GM23338 (cell line): ENCODE measurements around the gene GPR142. TPM values are rescaled to one million over a fixed set of nuclear protein-coding genes. Genes with fewer than 3 reads are reported as not detected.
A peak's percentile ranks its signal among the peaks of the same experiment; 100 is the strongest.

Experiments used
- ATAC-seq: fragments of 200-7000 bp; cut with Tn5 transposase; 3 replicates; pipeline ENCODE4 v1.9.1; 2020
- DNase-seq: peaks from one replicate; pipeline ENCODE4 v3.0.0-alpha.2; 2015; ENCODE audit warnings: low spot score
- H2AFZ ChIP-seq: fragments of 200-600 bp; sonication (generic); 2 replicates; pipeline ENCODE4 v1.8.0; 2016; ENCODE audit warnings: antibody characterized with exemption, mild to moderate bottlenecking, moderate library complexity
- H3F3A ChIP-seq: fragments of 200-600 bp; sonication (generic); replicated peaks from 2 replicates; pipeline ENCODE4 v1.8.0; 2017; ENCODE audit warnings: antibody characterized with exemption, mixed run types, low read depth
- H3K27ac ChIP-seq: fragments of 200-600 bp; sonication (generic); 2 replicates; pipeline ENCODE4 v1.6.1; 2016; ENCODE audit warnings: low read depth
- H3K27me3 ChIP-seq: fragments of 200-600 bp; sonication (generic); 2 replicates; pipeline ENCODE4 v1.8.0; 2016; ENCODE audit warnings: mild to moderate bottlenecking, mixed run types, moderate library complexity; ENCODE audit not compliant: insufficient read depth
- H3K36me3 ChIP-seq: fragments of 200-600 bp; sonication (generic); 2 replicates; pipeline ENCODE4 v1.8.0; 2016; ENCODE audit warnings: mild to moderate bottlenecking; ENCODE audit not compliant: insufficient read depth
- H3K4me1 ChIP-seq: fragments of 200-600 bp; sonication (generic); 2 replicates; pipeline ENCODE4 v1.8.0; 2016; ENCODE audit warnings: mild to moderate bottlenecking, moderate library complexity; ENCODE audit not compliant: insufficient read depth
- H3K4me2 ChIP-seq: fragments of 200-600 bp; sonication (generic); 2 replicates; pipeline ENCODE4 v1.7.1; 2017; ENCODE audit warnings: mixed run types
- H3K4me3 ChIP-seq: fragments of 200-600 bp; sonication (generic); 2 replicates; pipeline ENCODE4 v1.6.1; 2016; ENCODE audit warnings: mixed run types
- H3K79me2 ChIP-seq: fragments of 200-600 bp; sonication (generic); replicated peaks from 2 replicates; pipeline ENCODE4 v1.8.0; 2017; ENCODE audit warnings: mild to moderate bottlenecking; ENCODE audit not compliant: insufficient read depth
- H3K9me2 ChIP-seq: fragments of 200-600 bp; sonication (generic); 2 replicates; pipeline ENCODE4 v1.8.0; 2017; ENCODE audit not compliant: insufficient read depth
- H4K20me1 ChIP-seq: fragments of 200-600 bp; sonication (generic); replicated peaks from 2 replicates; pipeline ENCODE4 v1.8.0; 2017; ENCODE audit warnings: mild to moderate bottlenecking; ENCODE audit not compliant: insufficient read depth
- H3K27ac Mint-ChIP-seq: 2 replicates; pipeline ENCODE4 v1.8.0; 2020; ENCODE audit warnings: inconsistent platforms, mild to moderate bottlenecking, moderate library complexity, mixed read lengths
- H3K27me3 Mint-ChIP-seq: 3 replicates; pipeline ENCODE4 v1.8.0; 2022; ENCODE audit warnings: low read depth, mild to moderate bottlenecking, moderate library complexity, mixed read lengths, inconsistent platforms; ENCODE audit not compliant: insufficient read depth, poor library complexity
- H3K36me3 Mint-ChIP-seq: 3 replicates; pipeline ENCODE4 v1.8.0; 2021; ENCODE audit warnings: low read depth, mild to moderate bottlenecking, inconsistent platforms, moderate library complexity, mixed read lengths
- H3K4me1 Mint-ChIP-seq: 3 replicates; pipeline ENCODE4 v1.8.0; 2020; ENCODE audit warnings: mild to moderate bottlenecking, inconsistent platforms, mixed read lengths
- H3K4me3 Mint-ChIP-seq: 3 replicates; pipeline ENCODE4 v1.8.0; 2021; ENCODE audit warnings: moderate library complexity, mild to moderate bottlenecking, inconsistent platforms, mixed read lengths
- H3K9me3 Mint-ChIP-seq: 3 replicates; pipeline ENCODE4 v1.8.0; 2020; ENCODE audit warnings: moderate library complexity, mild to moderate bottlenecking, inconsistent platforms, mixed read lengths
- EZH2 ChIP-seq: fragments of 200-600 bp; sonication (generic); IDR thresholded peaks from one replicate; pipeline ENCODE4 v1.8.0; 2017; ENCODE audit warnings: antibody characterized with exemption, mild to moderate bottlenecking, low read depth; ENCODE audit not compliant: unreplicated experiment
- JUNB ChIP-seq: IDR thresholded peaks from one replicate; pipeline ENCODE4 v1.6.1; 2016; ENCODE audit warnings: antibody characterized with exemption; ENCODE audit not compliant: unreplicated experiment
- ZNF114 ChIP-seq: fragments of 250-450 bp; sonication (Bioruptor Pico); IDR thresholded peaks from 2 replicates; pipeline ENCODE4 v1.5.0; 2020; ENCODE audit warnings: mild to moderate bottlenecking, moderate library complexity
- polyA plus RNA-seq: library from polyadenylated mRNA; unstranded; fragments of >200 nt; fragmentation: Nextera tagmentation; extraction: Ambion mirVana; gene quantifications from 2 replicates; pipeline ENCODE4 v1.2.1, GENCODE V29; 2016
- total RNA-seq: library from RNA; depleted of rRNA; stranded (reverse); fragments of >200 nt; shearing (Covaris generic); gene quantifications from 2 replicates; pipeline ENCODE4 v1.2.3, GENCODE V29; 2014
- TF ChIP-seq, protein P1 (sequence below): IDR thresholded peaks from 2 replicates; pipeline ENCODE4 v1.6.1; 2016; ENCODE audit warnings: antibody characterized with exemption
- TF ChIP-seq, protein P2 (sequence below): fragments of 250-450 bp; sonication (Bioruptor Pico); IDR thresholded peaks from 2 replicates; pipeline ENCODE4 v1.5.0; 2020; ENCODE audit warnings: mild to moderate bottlenecking, moderate library complexity

GPR142 gene
- total and polyA plus RNA-seq, 2 experiments from 2014 or later, result not detected

GRCh38 chr17:74334393-74335039 is 32.8 kb upstream of the GPR142 start:
- DNase-seq (no peak), ATAC-seq (no peak)
- Mint-ChIP-seq H3K27ac (no peak overlapping the region), H3K27me3 (peaks cover 6% of the 10 kb centered on the region), H3K4me3 (no peak overlapping the region), H3K4me1 (peaks cover 20% of the 10 kb centered on the region), H3K36me3 (no peaks in the 10 kb centered on the region; the same call in 2 of the 3 replicates), H3K9me3 (no peaks in the 10 kb centered on the region; the same call in 2 of the 3 replicates)
- Histone ChIP-seq H3F3A (no peaks in the 10 kb centered on the region), H3K4me1 (no peaks in the 10 kb centered on the region; the same call in 1 of the 2 replicates), H3K36me3 (no peaks in the 10 kb centered on the region), H3K9me2 (no peaks in the 10 kb centered on the region), H3K4me3 (no peak overlapping the region), H3K27ac (no peak overlapping the region), H2AFZ (no peak overlapping the region), H3K27me3 (no peaks in the 10 kb centered on the region), H3K79me2 (no peaks in the 10 kb centered on the region), H4K20me1 (no peaks in the 10 kb centered on the region), H3K4me2 (no peak overlapping the region)
- TF ChIP-seq, protein P1, sequence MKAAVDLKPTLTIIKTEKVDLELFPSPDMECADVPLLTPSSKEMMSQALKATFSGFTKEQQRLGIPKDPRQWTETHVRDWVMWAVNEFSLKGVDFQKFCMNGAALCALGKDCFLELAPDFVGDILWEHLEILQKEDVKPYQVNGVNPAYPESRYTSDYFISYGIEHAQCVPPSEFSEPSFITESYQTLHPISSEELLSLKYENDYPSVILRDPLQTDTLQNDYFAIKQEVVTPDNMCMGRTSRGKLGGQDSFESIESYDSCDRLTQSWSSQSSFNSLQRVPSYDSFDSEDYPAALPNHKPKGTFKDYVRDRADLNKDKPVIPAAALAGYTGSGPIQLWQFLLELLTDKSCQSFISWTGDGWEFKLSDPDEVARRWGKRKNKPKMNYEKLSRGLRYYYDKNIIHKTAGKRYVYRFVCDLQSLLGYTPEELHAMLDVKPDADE, result no peak

DNA sequence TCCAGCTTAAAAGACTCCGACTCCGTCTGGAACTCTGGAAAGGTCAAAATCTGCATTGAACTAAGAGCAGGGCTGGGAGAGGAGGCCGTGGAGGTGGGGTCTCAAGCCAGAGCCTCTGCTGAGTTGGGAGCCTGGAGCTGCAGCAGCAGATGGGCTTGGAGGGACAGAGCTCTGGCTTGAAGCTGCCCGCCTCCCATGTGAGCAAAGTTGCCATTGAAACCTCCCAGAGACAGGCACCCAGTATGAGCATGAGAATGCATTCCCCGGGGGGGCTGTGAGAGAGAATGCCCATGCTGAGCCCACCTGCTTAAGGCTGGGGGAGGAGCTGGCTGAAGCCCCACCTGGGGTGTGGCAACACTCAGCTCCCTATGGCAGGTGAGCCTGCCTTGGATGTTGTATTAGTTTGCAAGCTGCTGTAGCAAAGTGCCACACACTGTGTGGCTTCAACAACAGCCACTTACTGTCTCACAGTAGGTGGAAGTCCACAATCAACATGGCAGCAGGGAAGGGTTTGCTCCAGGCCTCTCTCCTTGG is 31.7 kb upstream of the GPR142 start:
- Mint-ChIP-seq H3K36me3 (no peaks in the 10 kb centered on the region), H3K27ac (no peak overlapping the region; the same call in 1 of the 2 replicates)

More for the DNA sequence above, 31.7 kb upstream of the GPR142 start:
- TF ChIP-seq, protein P2, sequence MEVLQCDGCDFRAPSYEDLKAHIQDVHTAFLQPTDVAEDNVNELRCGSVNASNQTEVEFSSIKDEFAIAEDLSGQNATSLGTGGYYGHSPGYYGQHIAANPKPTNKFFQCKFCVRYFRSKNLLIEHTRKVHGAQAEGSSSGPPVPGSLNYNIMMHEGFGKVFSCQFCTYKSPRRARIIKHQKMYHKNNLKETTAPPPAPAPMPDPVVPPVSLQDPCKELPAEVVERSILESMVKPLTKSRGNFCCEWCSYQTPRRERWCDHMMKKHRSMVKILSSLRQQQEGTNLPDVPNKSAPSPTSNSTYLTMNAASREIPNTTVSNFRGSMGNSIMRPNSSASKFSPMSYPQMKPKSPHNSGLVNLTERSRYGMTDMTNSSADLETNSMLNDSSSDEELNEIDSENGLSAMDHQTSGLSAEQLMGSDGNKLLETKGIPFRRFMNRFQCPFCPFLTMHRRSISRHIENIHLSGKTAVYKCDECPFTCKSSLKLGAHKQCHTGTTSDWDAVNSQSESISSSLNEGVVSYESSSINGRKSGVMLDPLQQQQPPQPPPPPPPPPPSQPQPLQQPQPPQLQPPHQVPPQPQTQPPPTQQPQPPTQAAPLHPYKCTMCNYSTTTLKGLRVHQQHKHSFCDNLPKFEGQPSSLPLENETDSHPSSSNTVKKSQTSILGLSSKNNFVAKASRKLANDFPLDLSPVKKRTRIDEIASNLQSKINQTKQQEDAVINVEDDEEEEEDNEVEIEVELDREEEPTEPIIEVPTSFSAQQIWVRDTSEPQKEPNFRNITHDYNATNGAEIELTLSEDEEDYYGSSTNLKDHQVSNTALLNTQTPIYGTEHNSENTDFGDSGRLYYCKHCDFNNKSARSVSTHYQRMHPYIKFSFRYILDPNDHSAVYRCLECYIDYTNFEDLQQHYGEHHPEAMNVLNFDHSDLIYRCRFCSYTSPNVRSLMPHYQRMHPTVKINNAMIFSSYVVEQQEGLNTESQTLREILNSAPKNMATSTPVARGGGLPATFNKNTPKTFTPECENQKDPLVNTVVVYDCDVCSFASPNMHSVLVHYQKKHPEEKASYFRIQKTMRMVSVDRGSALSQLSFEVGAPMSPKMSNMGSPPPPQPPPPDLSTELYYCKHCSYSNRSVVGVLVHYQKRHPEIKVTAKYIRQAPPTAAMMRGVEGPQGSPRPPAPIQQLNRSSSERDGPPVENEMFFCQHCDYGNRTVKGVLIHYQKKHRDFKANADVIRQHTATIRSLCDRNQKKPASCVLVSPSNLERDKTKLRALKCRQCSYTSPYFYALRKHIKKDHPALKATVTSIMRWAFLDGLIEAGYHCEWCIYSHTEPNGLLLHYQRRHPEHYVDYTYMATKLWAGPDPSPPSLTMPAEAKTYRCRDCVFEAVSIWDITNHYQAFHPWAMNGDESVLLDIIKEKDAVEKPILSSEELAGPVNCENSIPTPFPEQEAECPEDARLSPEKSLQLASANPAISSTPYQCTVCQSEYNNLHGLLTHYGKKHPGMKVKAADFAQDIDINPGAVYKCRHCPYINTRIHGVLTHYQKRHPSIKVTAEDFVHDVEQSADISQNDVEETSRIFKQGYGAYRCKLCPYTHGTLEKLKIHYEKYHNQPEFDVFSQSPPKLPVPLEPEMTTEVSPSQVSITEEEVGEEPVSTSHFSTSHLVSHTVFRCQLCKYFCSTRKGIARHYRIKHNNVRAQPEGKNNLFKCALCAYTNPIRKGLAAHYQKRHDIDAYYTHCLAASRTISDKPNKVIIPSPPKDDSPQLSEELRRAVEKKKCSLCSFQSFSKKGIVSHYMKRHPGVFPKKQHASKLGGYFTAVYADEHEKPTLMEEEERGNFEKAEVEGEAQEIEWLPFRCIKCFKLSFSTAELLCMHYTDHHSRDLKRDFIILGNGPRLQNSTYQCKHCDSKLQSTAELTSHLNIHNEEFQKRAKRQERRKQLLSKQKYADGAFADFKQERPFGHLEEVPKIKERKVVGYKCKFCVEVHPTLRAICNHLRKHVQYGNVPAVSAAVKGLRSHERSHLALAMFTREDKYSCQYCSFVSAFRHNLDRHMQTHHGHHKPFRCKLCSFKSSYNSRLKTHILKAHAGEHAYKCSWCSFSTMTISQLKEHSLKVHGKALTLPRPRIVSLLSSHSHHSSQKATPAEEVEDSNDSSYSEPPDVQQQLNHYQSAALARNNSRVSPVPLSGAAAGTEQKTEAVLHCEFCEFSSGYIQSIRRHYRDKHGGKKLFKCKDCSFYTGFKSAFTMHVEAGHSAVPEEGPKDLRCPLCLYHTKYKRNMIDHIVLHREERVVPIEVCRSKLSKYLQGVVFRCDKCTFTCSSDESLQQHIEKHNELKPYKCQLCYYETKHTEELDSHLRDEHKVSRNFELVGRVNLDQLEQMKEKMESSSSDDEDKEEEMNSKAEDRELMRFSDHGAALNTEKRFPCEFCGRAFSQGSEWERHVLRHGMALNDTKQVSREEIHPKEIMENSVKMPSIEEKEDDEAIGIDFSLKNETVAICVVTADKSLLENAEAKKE (CRISPR knock-in tag), result no peak
- TF ChIP-seq ZNF114 (CRISPR knock-in tag) (no peak), JUNB (no peak), EZH2 (no peak)
- Mint-ChIP-seq H3K4me1 (peaks cover 20% of the 10 kb centered on the region), H3K27me3 (peaks cover 6% of the 10 kb centered on the region), H3K9me3 (no peaks in the 10 kb centered on the region; the same call in 2 of the 3 replicates), H3K4me3 (no peak overlapping the region)
- Histone ChIP-seq H3K27me3 (no peaks in the 10 kb centered on the region), H3K27ac (no peak overlapping the region), H4K20me1 (no peaks in the 10 kb centered on the region), H3K9me2 (no peaks in the 10 kb centered on the region), H2AFZ (no peak overlapping the region), H3K36me3 (no peaks in the 10 kb centered on the region), H3K4me1 (no peaks in the 10 kb centered on the region; the same call in 1 of the 2 replicates), H3K4me3 (no peak overlapping the region), H3F3A (no peaks in the 10 kb centered on the region), H3K4me2 (no peak overlapping the region), H3K79me2 (no peaks in the 10 kb centered on the region)
- DNase-seq (no peak), ATAC-seq (peak; percentile 65)
